ENCODE data around the gene IL21R. TPM values are rescaled to one million over a fixed set of nuclear protein-coding genes. Genes with fewer than 3 reads are reported as not detected.

The IL21R gene
- total RNA-seq = 0.14 TPM
- long read RNA-seq = 0 reads

- ATAC-seq = peak; percentile 74
- DNase-seq (ENCODE audit: missing footprints) = peak; percentile 89
- intact Hi-C loops (cut with DNase I) = no loop called here
Observed at GRCh38 chr16:27401768-27402568, at the start of gene IL21R. IL21R (plus strand) TSS chr16:27402174; CDS start chr16:27430072, 27,898 bp downstream.

- intact Hi-C loops (cut with DNase I) = no loop called here
- ATAC-seq (no peak), DNase-seq (ENCODE audit: missing footprints) (no peak)
Observed at GRCh38 chr16:27353853-27354252, 48.1 kb upstream of the IL21R start.

DNA sequence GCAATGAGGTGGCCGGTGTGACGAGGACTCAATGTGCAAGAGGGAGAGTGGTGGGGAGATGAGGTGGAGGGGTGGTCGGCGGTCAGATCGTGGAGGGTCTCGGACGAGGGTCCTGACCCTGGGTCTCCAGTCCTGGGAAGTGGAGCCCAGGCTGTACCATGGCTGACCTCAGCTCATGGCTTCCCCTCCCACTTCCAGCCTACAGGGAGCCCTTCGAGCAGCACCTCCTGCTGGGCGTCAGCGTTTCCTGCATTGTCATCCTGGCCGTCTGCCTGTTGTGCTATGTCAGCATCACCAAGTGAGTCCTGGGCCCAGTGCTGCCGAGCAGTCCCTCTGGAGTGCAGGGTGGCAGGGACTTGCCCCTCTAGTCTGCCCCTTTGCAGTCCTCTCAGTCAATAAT is 46.4 kb upstream of the IL21R start:
- intact Hi-C loops (cut with DNase I) = no loop called here
- DNase-seq (ENCODE audit: missing footprints) (no peak), ATAC-seq (peak; percentile 31)

DNA sequence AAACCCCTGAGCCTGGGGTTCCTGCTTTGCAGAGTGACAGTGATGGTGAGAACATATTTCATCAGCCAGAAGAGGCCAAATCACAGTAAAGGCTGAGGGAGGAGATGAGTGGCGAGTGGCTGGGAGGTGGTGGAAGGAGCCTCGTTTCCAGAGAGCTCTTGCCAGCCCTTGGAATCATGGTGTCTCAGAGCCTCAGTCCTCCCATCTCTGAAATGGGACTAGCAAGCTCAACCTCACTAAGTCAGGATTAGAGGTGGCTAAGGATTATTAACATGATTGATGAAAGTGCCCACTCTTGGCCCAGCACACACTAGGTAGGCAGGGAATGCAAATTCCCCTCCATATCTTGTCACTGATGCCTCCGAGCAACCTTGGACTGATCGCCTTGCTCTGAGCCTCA is 45.2 kb upstream of the IL21R start:
- intact Hi-C loops (cut with DNase I) = no loop called here
- no peak for ATAC-seq
- DNase-seq (ENCODE audit: missing footprints) = no peak

GRCh38 chr16:27359051-27359450 is 42.9 kb upstream of the IL21R start:
- DNase-seq (ENCODE audit: missing footprints) (no peak), ATAC-seq (no peak)
- intact Hi-C loops (cut with DNase I) = no loop called here

DNA sequence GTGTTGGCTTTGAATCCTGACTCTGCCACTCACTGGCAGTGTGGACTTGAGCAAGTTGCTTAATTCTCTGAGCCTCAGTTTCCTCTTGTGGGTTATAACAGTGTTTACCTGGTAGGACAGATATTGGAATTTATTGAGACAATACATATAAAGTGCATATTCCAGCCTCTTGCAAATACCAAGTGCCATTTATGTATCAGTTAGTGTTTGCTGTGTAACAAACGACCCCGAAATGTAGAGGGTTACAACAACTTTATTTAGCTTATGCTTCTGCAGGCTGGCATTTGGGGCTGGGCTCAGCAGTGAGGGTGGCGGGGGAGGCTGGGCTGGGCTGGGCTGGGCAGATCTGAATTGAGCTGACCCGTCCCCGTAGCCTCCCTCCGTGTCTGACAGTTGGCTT is 42.4 kb upstream of the IL21R start:
- DNase-seq (ENCODE audit: missing footprints) (no peak), ATAC-seq (no peak)
- intact Hi-C loops (cut with DNase I) = no loop called here

GRCh38 chr16:27361987-27362386 is 40.0 kb upstream of the IL21R start:
- intact Hi-C loops (cut with DNase I) = no loop called here
- ATAC-seq = no peak

GRCh38 chr16:27362570-27363245 is 39.3 kb upstream of the IL21R start:
- intact Hi-C loops (cut with DNase I) = no loop called here
- ATAC-seq (no peak), DNase-seq (ENCODE audit: missing footprints) (no peak)

More at GRCh38 chr16:27361987-27362386, 40.0 kb upstream of the IL21R start:
- no peak for DNase-seq (ENCODE audit: missing footprints)

DNA sequence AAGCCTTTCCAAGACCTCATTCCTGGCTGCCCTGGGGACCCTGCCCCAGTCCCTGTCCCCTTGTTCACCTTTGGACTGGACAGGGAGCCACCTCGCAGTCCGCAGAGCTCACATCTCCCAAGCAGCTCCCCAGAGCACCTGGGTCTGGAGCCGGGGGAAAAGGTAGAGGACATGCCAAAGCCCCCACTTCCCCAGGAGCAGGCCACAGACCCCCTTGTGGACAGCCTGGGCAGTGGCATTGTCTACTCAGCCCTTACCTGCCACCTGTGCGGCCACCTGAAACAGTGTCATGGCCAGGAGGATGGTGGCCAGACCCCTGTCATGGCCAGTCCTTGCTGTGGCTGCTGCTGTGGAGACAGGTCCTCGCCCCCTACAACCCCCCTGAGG is 38.7 kb upstream of the IL21R start:
- no peak for DNase-seq (ENCODE audit: missing footprints)
- intact Hi-C loops (cut with DNase I) = no loop called here
- no peak for ATAC-seq

- DNase-seq (ENCODE audit: missing footprints) = no peak
- intact Hi-C loops (cut with DNase I) = no loop called here
- ATAC-seq = no peak
Observed at GRCh38 chr16:27363797-27364196, 38.2 kb upstream of the IL21R start.

DNA sequence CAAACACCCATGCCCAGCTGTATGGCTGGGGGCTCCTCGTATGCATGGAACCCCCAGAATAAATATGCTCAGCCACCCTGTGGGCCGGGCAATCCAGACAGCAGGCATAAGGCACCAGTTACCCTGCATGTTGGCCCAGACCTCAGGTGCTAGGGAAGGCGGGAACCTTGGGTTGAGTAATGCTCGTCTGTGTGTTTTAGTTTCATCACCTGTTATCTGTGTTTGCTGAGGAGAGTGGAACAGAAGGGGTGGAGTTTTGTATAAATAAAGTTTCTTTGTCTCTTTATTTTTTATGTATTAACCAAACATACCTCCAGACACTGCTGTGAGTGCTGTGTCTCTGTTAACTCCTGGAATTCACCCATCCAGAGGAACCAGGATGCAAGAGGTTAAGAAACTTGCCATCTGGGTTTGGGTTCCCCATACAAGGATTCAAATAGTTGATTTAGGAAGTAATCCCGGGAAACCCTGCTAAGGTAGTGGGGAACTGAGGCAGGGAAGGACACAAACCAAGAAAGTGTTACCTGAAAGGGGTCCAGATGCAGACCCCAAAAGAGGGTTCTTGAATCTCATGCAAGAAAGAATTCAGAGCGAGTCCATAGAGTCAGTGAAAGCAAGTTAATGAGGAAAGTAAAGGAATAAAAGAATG is 37.4 kb upstream of the IL21R start:
- DNase-seq (ENCODE audit: missing footprints) (no peak), ATAC-seq (no peak)
- intact Hi-C loops (cut with DNase I) = loop anchor here (5.0 kb wide), 1 partner anchor 47 kb away; no protein-coding TSS in a partner anchor

DNA sequence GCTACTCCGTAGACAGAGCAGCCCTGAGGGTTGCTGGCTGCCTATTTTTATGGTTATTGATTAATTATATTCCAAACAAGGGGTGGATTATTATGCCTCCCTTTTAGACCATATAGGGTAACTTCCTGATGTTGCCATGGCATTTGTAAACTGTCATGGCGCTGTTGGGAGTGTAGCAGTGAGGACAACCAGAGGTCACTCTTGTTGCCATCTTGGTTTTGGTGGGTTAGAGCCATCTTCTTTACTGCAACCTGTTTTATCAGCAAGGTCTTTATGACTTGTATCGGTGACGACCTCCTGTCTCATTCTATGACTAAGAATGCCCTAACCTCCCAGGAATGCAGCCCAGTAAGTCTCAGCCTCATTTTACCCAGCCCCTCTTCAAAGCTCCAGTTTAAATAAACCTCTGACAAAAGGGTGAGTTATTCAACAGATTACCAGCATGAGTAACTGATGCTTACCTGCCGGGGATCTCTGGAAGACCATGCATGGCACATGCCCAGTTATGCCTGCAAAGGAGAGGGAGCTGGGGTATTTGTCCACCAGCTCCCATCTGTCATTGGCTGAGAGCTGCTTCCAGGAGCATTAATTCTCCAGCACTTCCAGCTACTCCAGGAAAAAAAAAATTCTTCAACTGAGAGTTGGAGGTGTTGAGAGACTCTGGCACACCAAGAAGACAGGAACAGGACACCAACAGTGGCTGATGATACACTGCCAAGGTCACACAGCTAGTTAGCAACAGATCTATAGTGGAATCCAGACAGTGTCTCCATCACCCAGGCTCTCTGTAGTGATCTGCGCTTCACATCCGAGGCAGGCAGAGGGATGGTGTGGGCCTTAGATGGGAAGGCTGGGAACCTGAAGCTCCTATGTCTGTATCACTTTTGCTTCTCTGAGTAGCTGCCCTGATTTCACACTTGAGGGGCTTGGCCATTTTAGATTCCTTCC is 36.6 kb upstream of the IL21R start:
- intact Hi-C loops (cut with DNase I) = loop anchor here (5.0 kb wide), 1 partner anchor 48 kb away; no protein-coding TSS in a partner anchor

DNA sequence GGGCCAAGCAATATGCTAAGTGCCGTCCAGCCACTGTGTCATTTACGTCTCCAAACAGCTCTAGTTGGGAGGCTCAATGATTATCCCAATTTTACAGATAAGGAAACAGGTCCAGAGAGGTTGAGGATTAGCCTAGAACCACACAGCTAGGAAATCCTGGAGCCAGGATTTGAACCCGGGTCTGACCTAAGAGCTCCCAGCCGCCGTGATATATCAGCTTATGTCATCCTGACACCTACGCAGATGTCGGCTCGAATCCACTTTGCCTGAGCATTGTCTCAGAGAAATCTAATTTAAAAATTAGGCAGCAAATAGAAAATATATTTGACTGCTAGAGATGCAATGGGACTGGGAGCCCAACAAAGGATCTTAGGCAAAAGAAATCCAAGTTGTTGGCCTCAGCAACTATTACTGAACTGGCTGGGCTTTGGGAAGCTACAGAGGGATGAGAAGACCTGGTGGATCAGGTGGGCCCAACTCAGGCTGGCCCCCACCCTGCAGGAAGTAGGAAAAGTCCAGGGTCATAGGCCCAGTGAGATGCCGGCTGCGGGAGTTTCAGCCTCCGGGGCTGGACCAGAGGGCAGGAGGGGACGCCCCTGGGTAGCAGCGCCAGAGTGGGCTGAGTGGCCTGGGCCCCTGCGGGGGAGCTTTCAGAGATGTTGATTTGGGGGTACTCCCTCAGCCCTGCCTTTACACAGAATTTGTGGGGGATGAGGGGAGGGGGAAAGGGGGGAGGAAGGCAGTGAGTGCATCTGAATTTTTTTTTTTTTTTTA is 35.1 kb upstream of the IL21R start:
- intact Hi-C loops (cut with DNase I) = loop anchor here (5.0 kb wide), 1 partner anchor 50 kb away; no protein-coding TSS in a partner anchor
- no peak for DNase-seq (ENCODE audit: missing footprints)
- no peak for ATAC-seq

More for the DNA sequence above, 36.6 kb upstream of the IL21R start:
- ATAC-seq (no peak), DNase-seq (ENCODE audit: missing footprints) (no peak)

DNA sequence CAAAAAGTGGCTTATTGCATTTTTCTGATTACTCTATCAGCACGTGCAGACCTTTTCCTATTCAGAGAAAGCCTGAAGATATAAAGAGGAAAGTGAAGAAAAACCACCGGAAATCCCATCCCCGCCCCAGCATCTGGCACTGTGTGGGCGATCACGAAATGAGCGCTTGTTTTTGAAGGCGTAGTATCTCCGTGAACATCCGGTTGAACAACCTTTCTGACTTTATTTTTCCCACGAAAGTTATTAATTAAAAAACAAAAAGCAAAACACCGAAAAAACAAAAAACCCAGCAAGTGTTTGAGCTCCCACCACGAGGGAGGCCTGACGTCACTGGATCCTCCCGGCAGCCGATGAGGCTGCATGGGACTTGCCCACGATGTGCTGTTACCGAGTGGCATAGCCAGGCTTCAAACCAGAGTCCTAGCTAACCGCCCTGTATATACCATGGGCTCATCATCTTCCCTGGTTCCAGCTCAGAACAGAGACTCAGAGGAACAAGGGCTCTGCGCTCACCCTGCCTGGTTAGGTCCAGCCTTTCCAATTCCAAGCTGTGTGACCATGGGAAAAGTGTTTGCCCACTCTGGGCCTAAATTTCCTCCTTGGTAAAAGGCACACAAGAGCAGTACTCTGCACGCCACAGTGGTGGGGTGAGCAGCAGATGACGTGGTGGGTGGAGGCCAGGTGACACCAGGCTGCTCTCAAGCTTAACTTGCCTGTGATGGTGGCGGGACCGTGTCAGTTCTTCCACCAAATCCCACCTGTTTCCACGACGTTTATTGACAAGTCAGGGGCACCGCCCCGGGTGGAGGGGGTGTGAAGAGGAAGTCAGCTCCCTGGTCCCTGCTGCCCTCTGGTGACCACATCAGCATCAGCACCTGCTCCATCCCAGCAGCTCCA is 34.3 kb upstream of the IL21R start:
- ATAC-seq (peak; percentile 85), DNase-seq (ENCODE audit: missing footprints) (peak; percentile 91)
- intact Hi-C loops (cut with DNase I) = loop anchor here (2.0 to 5.0 kb wide), 4 partner anchors 50 to 187 kb away; no protein-coding TSS in a partner anchor

DNA sequence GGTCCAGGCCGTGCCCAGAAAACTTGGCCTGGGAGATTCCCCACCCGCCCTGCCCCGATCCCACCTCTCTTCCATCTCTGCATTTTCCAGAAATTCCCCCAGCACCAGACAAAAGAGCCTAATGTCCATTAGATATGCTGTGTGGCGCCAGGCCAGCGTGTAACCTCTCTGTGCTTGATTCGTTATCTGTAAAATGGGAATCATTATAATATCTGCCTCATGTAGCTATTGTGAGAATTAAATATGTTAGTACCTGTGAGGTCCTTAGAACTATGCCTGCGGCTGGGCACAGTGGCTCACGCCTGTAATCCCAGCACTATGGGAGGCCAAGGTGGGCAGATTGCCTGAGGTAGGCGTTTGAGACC is 33.6 kb upstream of the IL21R start:
- DNase-seq (ENCODE audit: missing footprints) (no peak), ATAC-seq (no peak)
- intact Hi-C loops (cut with DNase I) = loop anchor here (2.0 to 5.0 kb wide), 4 partner anchors 51 to 188 kb away; no protein-coding TSS in a partner anchor

DNA sequence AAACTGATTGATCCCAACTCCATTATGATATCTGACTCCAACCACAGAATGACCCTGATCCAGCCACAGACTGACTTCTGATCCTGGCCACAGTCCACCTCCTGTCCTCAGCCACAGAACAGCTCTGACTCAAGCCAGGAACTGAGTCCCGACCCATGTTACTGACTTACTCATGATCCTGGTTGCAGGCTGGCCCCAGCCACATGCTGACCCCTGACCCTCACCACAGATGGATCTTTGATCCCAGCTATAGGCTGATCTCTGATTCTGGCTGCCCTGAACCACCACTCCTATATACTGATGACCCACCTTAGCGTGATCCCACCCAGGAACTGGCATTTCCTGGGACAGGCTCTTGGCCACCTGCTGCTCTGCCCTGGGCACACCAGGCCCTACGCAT is 32.2 kb upstream of the IL21R start:
- intact Hi-C loops (cut with DNase I) = loop anchor here (2.0 to 5.0 kb wide), 4 partner anchors 53 to 189 kb away; no protein-coding TSS in a partner anchor
- DNase-seq (ENCODE audit: missing footprints) (no peak), ATAC-seq (no peak)

DNA sequence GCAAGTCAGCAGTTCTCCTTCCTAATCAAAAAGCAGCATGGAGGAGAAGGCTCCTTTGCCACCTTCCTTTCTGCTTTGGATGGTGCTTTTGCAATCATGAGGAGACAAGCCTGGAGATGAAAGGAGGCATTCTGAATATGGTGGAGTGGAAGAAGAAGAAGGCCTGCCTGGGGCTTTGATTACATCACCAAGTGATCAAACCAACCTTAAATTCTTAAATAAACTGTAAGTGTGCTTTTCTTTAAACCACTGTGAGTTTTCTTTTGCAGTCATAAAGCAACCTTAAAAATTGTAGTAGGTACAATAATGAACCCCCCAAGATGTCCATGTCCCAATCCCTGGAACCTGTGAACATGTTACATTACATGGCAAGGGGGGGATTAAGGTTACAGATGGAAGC is 31.7 kb upstream of the IL21R start:
- intact Hi-C loops (cut with DNase I) = no loop called here
- DNase-seq (ENCODE audit: missing footprints) (no peak), ATAC-seq (no peak)

Measured in Right ventricle myocardium inferior (tissue), 1 donor.